ENCODE data around the gene ASCL3. TPM values are rescaled to one million over a fixed set of nuclear protein-coding genes. Genes with fewer than 3 reads are reported as not detected.
"Not testable (repeated sequence)": the region's sequence is repeated elsewhere in the genome, so short reads cannot be mapped to it uniquely, and the experiment has no call there.

ASCL3 gene
- total RNA-seq, 4 donors from 2014 or later, result not detected

DNA sequence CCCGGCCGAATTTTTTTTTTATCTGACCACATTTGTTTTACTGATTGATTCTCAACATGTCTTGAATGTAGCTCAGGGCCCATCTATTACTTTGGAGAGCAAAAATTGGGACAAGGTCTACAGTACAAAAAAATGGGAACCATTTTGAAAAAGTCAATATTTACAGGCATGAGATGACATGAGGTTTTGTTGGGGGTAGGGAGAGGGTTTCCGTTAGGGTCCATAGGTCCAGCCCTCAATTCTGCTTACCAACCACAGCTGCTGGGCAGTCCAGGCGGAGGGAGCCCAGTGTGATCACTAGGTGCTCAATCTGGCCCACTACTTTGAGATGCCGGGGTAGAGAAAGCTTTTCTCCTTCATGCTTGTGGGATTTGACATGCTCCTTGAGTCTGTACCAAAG lies 42.6 kb upstream of the ASCL3 start:
- no peak overlapping the region for H3K4me3 ChIP-seq
- TF ChIP-seq, protein P1, sequence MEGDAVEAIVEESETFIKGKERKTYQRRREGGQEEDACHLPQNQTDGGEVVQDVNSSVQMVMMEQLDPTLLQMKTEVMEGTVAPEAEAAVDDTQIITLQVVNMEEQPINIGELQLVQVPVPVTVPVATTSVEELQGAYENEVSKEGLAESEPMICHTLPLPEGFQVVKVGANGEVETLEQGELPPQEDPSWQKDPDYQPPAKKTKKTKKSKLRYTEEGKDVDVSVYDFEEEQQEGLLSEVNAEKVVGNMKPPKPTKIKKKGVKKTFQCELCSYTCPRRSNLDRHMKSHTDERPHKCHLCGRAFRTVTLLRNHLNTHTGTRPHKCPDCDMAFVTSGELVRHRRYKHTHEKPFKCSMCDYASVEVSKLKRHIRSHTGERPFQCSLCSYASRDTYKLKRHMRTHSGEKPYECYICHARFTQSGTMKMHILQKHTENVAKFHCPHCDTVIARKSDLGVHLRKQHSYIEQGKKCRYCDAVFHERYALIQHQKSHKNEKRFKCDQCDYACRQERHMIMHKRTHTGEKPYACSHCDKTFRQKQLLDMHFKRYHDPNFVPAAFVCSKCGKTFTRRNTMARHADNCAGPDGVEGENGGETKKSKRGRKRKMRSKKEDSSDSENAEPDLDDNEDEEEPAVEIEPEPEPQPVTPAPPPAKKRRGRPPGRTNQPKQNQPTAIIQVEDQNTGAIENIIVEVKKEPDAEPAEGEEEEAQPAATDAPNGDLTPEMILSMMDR (IDR thresholded peaks at IDR 0.05), result no peak
- TF ChIP-seq POLR2A (IDR thresholded peaks at IDR 0.05), result no peak

DNA sequence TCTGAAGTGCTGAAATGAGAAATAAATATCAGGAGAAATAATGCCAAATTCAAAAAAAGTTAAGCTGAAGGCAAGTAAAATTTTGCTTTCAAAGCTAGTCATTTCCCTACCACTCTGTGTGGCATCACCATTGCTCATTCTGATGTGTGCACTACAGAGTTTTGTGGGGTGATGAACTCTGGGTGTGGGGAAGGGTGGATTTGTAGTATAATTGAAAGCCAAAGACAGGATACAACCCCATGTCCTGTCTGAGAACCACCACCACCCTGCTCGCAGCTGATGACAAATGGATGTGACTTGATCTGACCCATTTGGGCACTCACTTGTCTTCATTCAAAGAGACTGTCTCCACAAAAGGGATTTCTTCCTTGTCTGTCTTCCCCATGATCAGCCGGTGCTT lies 40.7 kb upstream of the ASCL3 start:
- no peaks in the 10 kb centered on the region for H3K36me3 ChIP-seq
- no peak overlapping the region for H3K27ac ChIP-seq
- no peaks in the 10 kb centered on the region for H3K4me1 ChIP-seq
- TF ChIP-seq, protein P1 (IDR thresholded peaks at IDR 0.05), result no peak
- no peak for TF ChIP-seq POLR2A (IDR thresholded peaks at IDR 0.05)
- no peaks in the 10 kb centered on the region for H3K27me3 ChIP-seq
- no peak for DNase-seq
- intact Hi-C loops (cut with DNase I; ENCODE audit: low total_unique reads), result no loop called here
- H3K4me3 ChIP-seq, result no peak overlapping the region
- no peaks in the 10 kb centered on the region for H3K9me3 ChIP-seq

More for the DNA sequence above, 42.6 kb upstream of the ASCL3 start:
- intact Hi-C loops (cut with DNase I; ENCODE audit: low total_unique reads), result no loop called here
- Histone ChIP-seq H3K27me3 (no peaks in the 10 kb centered on the region), H3K36me3 (no peaks in the 10 kb centered on the region), H3K4me1 (no peaks in the 10 kb centered on the region), H3K27ac (no peak overlapping the region), H3K9me3 (no peaks in the 10 kb centered on the region)
- DNase-seq, result no peak

DNA sequence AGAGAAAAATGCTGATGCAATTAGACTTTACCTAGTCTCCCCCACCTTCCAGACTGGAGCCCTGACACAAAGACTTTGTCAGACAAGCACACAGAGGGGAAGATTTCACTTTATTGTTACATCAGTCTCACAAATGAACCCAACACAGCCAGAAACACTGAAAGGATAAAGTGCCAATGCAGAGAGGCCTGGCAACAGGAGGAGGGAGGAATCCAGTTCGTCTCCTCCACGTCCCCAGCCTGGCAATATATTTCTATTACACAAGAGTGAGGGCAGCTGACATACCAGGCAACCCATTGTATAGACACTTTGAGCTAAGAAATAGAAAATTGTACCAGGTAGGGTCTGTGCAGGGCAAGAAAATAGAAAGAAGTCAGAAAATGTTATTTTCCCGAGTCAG lies 37.7 kb upstream of the ASCL3 start:
- TF ChIP-seq, protein P1 (IDR thresholded peaks at IDR 0.05), result no peak
- TF ChIP-seq POLR2A (IDR thresholded peaks at IDR 0.05), result no peak
- H3K36me3 ChIP-seq, result no peaks in the 10 kb centered on the region
- no peaks in the 10 kb centered on the region for H3K27me3 ChIP-seq
- H3K9me3 ChIP-seq, result no peaks in the 10 kb centered on the region
- DNase-seq, result no peak
- H3K4me1 ChIP-seq, result no peaks in the 10 kb centered on the region
- intact Hi-C loops (cut with DNase I; ENCODE audit: low total_unique reads), result no loop called here
- H3K27ac ChIP-seq, result no peak overlapping the region
- H3K4me3 ChIP-seq, result no peak overlapping the region

DNA sequence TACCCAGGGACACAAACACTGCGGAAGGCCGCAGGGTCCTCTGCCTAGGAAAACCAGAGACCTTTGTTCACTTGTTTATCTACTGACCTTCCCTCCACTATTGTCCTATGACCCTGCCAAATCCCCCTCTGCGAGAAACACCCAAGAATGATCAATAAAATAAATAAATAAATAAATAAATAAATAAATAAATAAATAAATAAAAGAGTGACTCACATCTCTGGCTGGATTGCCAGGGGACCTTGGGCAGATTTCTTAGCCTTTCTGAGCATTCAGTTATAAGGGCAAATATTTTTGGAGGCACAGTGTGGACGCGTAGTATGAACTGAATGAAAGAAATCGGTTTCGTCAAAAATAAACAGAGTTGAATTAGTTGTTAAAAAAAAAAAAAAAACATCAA lies 36.5 kb upstream of the ASCL3 start:
- H3K27ac ChIP-seq; H3K9me3 ChIP-seq; H3K4me1 ChIP-seq; H3K36me3 ChIP-seq; DNase-seq; intact Hi-C loops (cut with DNase I; ENCODE audit: low total_unique reads); H3K27me3 ChIP-seq; H3K4me3 ChIP-seq: not testable (repeated sequence)

DNA sequence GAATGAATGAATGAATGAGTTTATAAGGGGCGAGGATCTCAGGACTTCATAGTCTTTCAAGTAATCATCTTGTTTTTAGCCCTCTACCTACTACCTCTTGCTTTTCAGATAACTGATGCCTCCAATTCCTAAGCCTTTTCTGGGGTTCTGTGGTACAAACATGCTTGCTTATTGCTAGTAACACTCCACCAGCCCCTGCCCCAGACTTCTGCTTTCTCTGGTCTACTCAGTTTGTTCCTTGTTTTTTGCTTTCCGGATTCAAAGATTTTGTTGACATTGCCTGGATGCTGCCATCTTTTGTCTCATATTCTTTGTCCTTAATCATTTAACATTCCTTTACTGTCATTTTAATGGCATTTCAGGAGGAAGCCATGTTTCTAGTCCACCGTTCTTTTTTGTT lies 30.3 kb upstream of the ASCL3 start:
- DNase-seq, result no peak
- Histone ChIP-seq H3K27ac (no peak overlapping the region), H3K4me3 (no peak overlapping the region), H3K4me1 (no peaks in the 10 kb centered on the region), H3K27me3 (no peaks in the 10 kb centered on the region), H3K36me3 (no peaks in the 10 kb centered on the region), H3K9me3 (no peaks in the 10 kb centered on the region)
- intact Hi-C loops (cut with DNase I; ENCODE audit: low total_unique reads), result no loop called here
- TF ChIP-seq POLR2A (IDR thresholded peaks at IDR 0.05), result no peak

DNA sequence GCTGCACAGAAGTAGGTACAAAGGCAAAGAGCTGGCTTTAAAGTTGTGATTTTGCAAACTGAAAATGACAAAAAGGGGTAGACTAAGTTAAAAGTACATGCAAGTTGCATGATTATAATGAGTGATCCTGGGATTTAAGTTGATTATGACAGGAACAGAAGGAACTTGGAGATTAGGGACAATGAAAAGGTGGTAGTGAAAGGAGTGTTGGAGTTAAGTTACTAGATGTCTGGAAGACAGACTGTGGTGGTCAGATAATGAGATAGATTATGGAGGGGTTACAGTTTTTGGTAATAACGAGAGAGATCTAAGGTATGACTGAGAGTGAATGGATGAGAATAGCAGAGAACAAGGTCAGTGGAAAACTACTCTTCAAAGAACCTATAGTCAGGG lies 29.1 kb upstream of the ASCL3 start:
- intact Hi-C loops (cut with DNase I; ENCODE audit: low total_unique reads), result no loop called here
- H3K9me3 ChIP-seq, result no peaks in the 10 kb centered on the region

More for the DNA sequence above, 29.1 kb upstream of the ASCL3 start:
- Histone ChIP-seq H3K27me3 (no peaks in the 10 kb centered on the region), H3K4me1 (no peaks in the 10 kb centered on the region), H3K27ac (no peak overlapping the region), H3K36me3 (no peaks in the 10 kb centered on the region), H3K4me3 (no peak overlapping the region)
- no peak for DNase-seq
- no peak for TF ChIP-seq POLR2A (IDR thresholded peaks at IDR 0.05)
- TF ChIP-seq, protein P1 (IDR thresholded peaks at IDR 0.05), result no peak
